Measurements from ENCODE around the gene PPP1R1C. TPM values are rescaled to one million over a fixed set of nuclear protein-coding genes. Genes with fewer than 3 reads are reported as not detected.

The PPP1R1C gene
- total RNA-seq, 1 donor from 2014 or later = 5.5 TPM

DNA sequence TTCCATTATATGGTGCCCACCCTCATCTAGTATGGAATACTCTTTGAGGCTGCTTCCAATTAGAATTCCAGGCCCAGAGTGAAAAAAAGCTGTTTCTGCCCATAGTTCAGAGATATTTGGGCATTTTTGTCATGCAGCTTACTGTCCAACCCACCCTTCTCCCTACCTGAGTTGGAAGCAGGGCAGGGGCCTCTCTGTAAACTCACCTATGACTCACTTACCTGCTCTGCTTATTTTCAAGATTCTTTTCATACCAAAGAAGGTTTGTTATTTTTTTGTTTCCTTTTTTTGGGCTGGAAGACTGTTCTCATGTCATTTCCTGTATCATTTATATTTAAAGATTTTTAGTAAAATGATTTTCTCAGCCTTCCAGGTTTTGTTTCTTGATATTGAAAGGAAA is 38.4 kb upstream of the PPP1R1C start:
- Mint-ChIP-seq H3K4me3 (no peak overlapping the region), H3K36me3 (no peaks in the 10 kb centered on the region)

DNA sequence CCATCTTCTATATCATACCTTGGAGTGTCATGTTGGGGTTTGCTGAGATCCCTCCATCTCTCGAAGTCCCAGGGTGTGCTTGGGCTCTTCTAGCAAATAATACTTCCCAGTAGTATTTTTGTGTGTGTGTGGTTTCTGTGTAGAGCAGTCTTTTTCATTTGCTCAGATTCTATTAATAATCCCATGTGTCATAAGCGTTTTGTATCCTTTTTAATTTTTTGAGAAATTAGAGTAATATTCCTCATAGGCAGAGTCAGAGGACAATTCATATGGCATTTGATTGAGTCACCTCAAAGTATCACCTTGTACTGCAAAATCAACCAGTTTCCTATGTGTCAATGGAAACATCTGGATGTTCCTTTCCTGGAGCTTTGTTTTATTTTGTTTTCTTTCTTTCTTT is 37.4 kb upstream of the PPP1R1C start:
- Histone ChIP-seq H3K4me3 (no peak overlapping the region), H3K4me2 (no peak overlapping the region), H3K36me3 (no peaks in the 10 kb centered on the region), H3K79me2 (ENCODE audit: low read depth) (no peaks in the 10 kb centered on the region), H3K9ac (no peak overlapping the region), H3K9me3 (ENCODE audit: low read depth) (no peaks in the 10 kb centered on the region), H2AFZ (replicated peaks) (no peak overlapping the region), H3K4me1 (no peaks in the 10 kb centered on the region), H4K20me1 (ENCODE audit: low read depth) (no peaks in the 10 kb centered on the region), H3K27me3 (no peaks in the 10 kb centered on the region), H3K27ac (no peak overlapping the region), H3F3A (ENCODE audit: low read depth) (no peaks in the 10 kb centered on the region)
- no peaks in the 10 kb centered on the region for H3K9me3 Mint-ChIP-seq
- DNase-seq (ENCODE audit: low spot score) = no peak
- TF ChIP-seq EZH2 (IDR thresholded peaks at IDR 0.05) (no peak), EZH2phosphoT487 (IDR thresholded peaks at IDR 0.05) (no peak), CTCF (IDR thresholded peaks at IDR 0.05) (no peak)
- H3K27me3 Mint-ChIP-seq (ENCODE audit: insufficient read depth, low read depth) = no peaks in the 10 kb centered on the region
- no peak overlapping the region for H3K4me3 Mint-ChIP-seq
- peaks cover 3% of the 10 kb centered on the region for H3K4me1 Mint-ChIP-seq
- no peak overlapping the region for H3K27ac Mint-ChIP-seq
- H3K36me3 Mint-ChIP-seq = no peaks in the 10 kb centered on the region

More for the DNA sequence above, 38.4 kb upstream of the PPP1R1C start:
- no peaks in the 10 kb centered on the region for H3K9me3 ChIP-seq (ENCODE audit: low read depth)
- Mint-ChIP-seq H3K4me1 (peaks cover 3% of the 10 kb centered on the region), H3K27me3 (ENCODE audit: insufficient read depth, low read depth) (no peaks in the 10 kb centered on the region), H3K9me3 (no peaks in the 10 kb centered on the region), H3K27ac (no peak overlapping the region)
- no peak overlapping the region for H3K27ac ChIP-seq
- no peaks in the 10 kb centered on the region for H4K20me1 ChIP-seq (ENCODE audit: low read depth)
- no peak overlapping the region for H3K4me2 ChIP-seq
- H3F3A ChIP-seq (ENCODE audit: low read depth) = no peaks in the 10 kb centered on the region
- no peaks in the 10 kb centered on the region for H3K79me2 ChIP-seq (ENCODE audit: low read depth)
- H3K9ac ChIP-seq = no peak overlapping the region
- H3K27me3 ChIP-seq = no peaks in the 10 kb centered on the region
- TF ChIP-seq CTCF (IDR thresholded peaks at IDR 0.05) = no peak
- no peaks in the 10 kb centered on the region for H3K36me3 ChIP-seq
- H3K4me1 ChIP-seq = no peaks in the 10 kb centered on the region
- no peak overlapping the region for H3K4me3 ChIP-seq
- H2AFZ ChIP-seq (replicated peaks) = no peak overlapping the region
- no peak for DNase-seq (ENCODE audit: low spot score)

GRCh38 chr2:181949047-181949446 is 36.6 kb upstream of the PPP1R1C start:
- H3K79me2 ChIP-seq (ENCODE audit: low read depth) = no peaks in the 10 kb centered on the region
- no peak overlapping the region for H3K27ac Mint-ChIP-seq
- H3K9me3 ChIP-seq (ENCODE audit: low read depth) = no peaks in the 10 kb centered on the region
- no peaks in the 10 kb centered on the region for H3K36me3 Mint-ChIP-seq
- TF ChIP-seq EZH2 (IDR thresholded peaks at IDR 0.05) (no peak), EZH2phosphoT487 (IDR thresholded peaks at IDR 0.05) (no peak), CTCF (IDR thresholded peaks at IDR 0.05) (no peak)
- no peaks in the 10 kb centered on the region for H3K9me3 Mint-ChIP-seq
- H3K4me2 ChIP-seq = no peak overlapping the region
- H3K4me3 Mint-ChIP-seq = no peak overlapping the region
- H3K27me3 Mint-ChIP-seq (ENCODE audit: insufficient read depth, low read depth) = no peaks in the 10 kb centered on the region
- no peaks in the 10 kb centered on the region for H3K27me3 ChIP-seq
- DNase-seq (ENCODE audit: low spot score) = no peak
- no peak overlapping the region for H3K9ac ChIP-seq
- no peak overlapping the region for H3K27ac ChIP-seq
- no peak overlapping the region for H3K4me3 ChIP-seq
- peaks cover 9% of the 10 kb centered on the region for H3K4me1 Mint-ChIP-seq
- H3F3A ChIP-seq (ENCODE audit: low read depth) = no peaks in the 10 kb centered on the region
- H3K4me1 ChIP-seq = peaks cover 4% of the 10 kb centered on the region
- H2AFZ ChIP-seq (replicated peaks) = no peak overlapping the region
- no peaks in the 10 kb centered on the region for H3K36me3 ChIP-seq
- no peaks in the 10 kb centered on the region for H4K20me1 ChIP-seq (ENCODE audit: low read depth)
